SK-N-SH treated with all-trans-retinoic acid at 6 μM for 48 hours (cell line): ENCODE results near the gene MPDU1.

Source experiments
- ATAC-seq: fragments of 200-7000 bp; cut with Tn5 transposase; 3 replicates; pipeline ENCODE4 v1.9.1; 2020; ENCODE audit warnings: mild to moderate bottlenecking, moderate library complexity
- ARNTL ChIP-seq: fragments of 450-650 bp; formaldehyde crosslinking; IDR thresholded peaks from 2 replicates; pipeline ENCODE4 v1.5.0; 2020; ENCODE audit warnings: low read depth, mild to moderate bottlenecking, moderate library complexity, borderline replicate concordance
- BACH2 ChIP-seq: fragments of 250-450 bp; sonication (Bioruptor Pico); IDR thresholded peaks from 2 replicates; pipeline ENCODE4 v1.9.0; 2021; ENCODE audit warnings: mild to moderate bottlenecking, borderline replicate concordance
- CSDC2 ChIP-seq: fragments of 250-450 bp; sonication (Bioruptor Pico); IDR thresholded peaks from 2 replicates; pipeline ENCODE4 v1.5.0; 2020; ENCODE audit warnings: mild to moderate bottlenecking, moderate library complexity
- CSRNP3 ChIP-seq: fragments of 250-450 bp; sonication (Bioruptor Pico); IDR thresholded peaks from 2 replicates; pipeline ENCODE4 v1.5.1; 2021; ENCODE audit warnings: mild to moderate bottlenecking, moderate library complexity
- ESRRG ChIP-seq: fragments of 250-450 bp; sonication (Bioruptor Pico); IDR thresholded peaks from 2 replicates; pipeline ENCODE4 v1.6.1; 2021; ENCODE audit warnings: mild to moderate bottlenecking
- GLIS3 ChIP-seq: fragments of 250-450 bp; sonication (Bioruptor Pico); IDR thresholded peaks from 2 replicates; pipeline ENCODE4 v1.5.0; 2020; ENCODE audit warnings: mild to moderate bottlenecking, moderate library complexity
- ISL1 ChIP-seq: fragments of 250-450 bp; sonication (Bioruptor Pico); IDR thresholded peaks from 2 replicates; pipeline ENCODE4 v2.1.2; 2022; ENCODE audit warnings: mild to moderate bottlenecking, moderate library complexity
- OSR1 ChIP-seq: fragments of 250-450 bp; sonication (Bioruptor Pico); IDR thresholded peaks from 2 replicates; pipeline ENCODE4 v1.8.0; 2022; ENCODE audit warnings: moderate library complexity, mild to moderate bottlenecking, inconsistent platforms
- PATZ1 ChIP-seq: fragments of 250-450 bp; sonication (Bioruptor Pico); IDR thresholded peaks from 2 replicates; pipeline ENCODE4 v1.8.0; 2020; ENCODE audit warnings: mild to moderate bottlenecking, moderate library complexity, borderline replicate concordance
- PPARA ChIP-seq: fragments of 250-450 bp; sonication (Bioruptor Pico); IDR thresholded peaks from 2 replicates; pipeline ENCODE4 v1.5.0; 2020; ENCODE audit warnings: mild to moderate bottlenecking, borderline replicate concordance
- RARB ChIP-seq: fragments of 250-450 bp; sonication (Bioruptor Pico); IDR thresholded peaks from 2 replicates; pipeline ENCODE4 v1.8.0; 2021; ENCODE audit warnings: mild to moderate bottlenecking, moderate library complexity
- SNAI2 ChIP-seq: fragments of 250-450 bp; sonication (Bioruptor Pico); IDR thresholded peaks from 2 replicates; pipeline ENCODE4 v1.5.0; 2020; ENCODE audit warnings: mild to moderate bottlenecking, moderate library complexity
- TCF4 ChIP-seq: fragments of 250-450 bp; sonication (Bioruptor Pico); IDR thresholded peaks from 2 replicates; pipeline ENCODE4 v1.8.0; 2021; ENCODE audit warnings: mild to moderate bottlenecking, moderate library complexity, borderline replicate concordance
- TOX ChIP-seq: fragments of 250-450 bp; sonication (Bioruptor Pico); IDR thresholded peaks from 2 replicates; pipeline ENCODE4 v1.8.0; 2021; ENCODE audit warnings: mild to moderate bottlenecking, moderate library complexity, borderline replicate concordance
- TSHZ2 ChIP-seq: fragments of 250-450 bp; sonication (Bioruptor Pico); IDR thresholded peaks from 2 replicates; pipeline ENCODE4 v1.5.0; 2020; ENCODE audit warnings: mild to moderate bottlenecking, moderate library complexity
- ZFP3 ChIP-seq: fragments of 250-450 bp; sonication (Bioruptor Pico); IDR thresholded peaks from 2 replicates; pipeline ENCODE4 v1.5.0; 2020; ENCODE audit warnings: mild to moderate bottlenecking, moderate library complexity
- ZNF565 ChIP-seq: fragments of 450-650 bp; formaldehyde crosslinking; conservative IDR thresholded peaks from 2 replicates; pipeline ENCODE4 v1.5.0; 2020; ENCODE audit warnings: low read depth, mild to moderate bottlenecking, moderate library complexity
- ZNF70 ChIP-seq: fragments of 450-650 bp; formaldehyde crosslinking; IDR thresholded peaks from 2 replicates; pipeline ENCODE4 v1.5.0; 2020; ENCODE audit warnings: mild to moderate bottlenecking, moderate library complexity
- ZNF8 ChIP-seq: fragments of 450-650 bp; formaldehyde crosslinking; IDR thresholded peaks from 2 replicates; pipeline ENCODE4 v1.5.0; 2020; ENCODE audit warnings: mild to moderate bottlenecking, moderate library complexity
- TF ChIP-seq, protein P1 (sequence below): fragments of 250-450 bp; sonication (Bioruptor Pico); IDR thresholded peaks from 2 replicates; pipeline ENCODE4 v1.5.1; 2020; ENCODE audit warnings: low read depth, mild to moderate bottlenecking, moderate library complexity
- TF ChIP-seq, protein P2 (sequence below): fragments of 250-450 bp; sonication (Bioruptor Pico); IDR thresholded peaks from 2 replicates; pipeline ENCODE4 v1.8.0; 2021; ENCODE audit warnings: low read depth, mild to moderate bottlenecking, moderate library complexity, borderline replicate concordance

MPDU1 gene

DNA sequence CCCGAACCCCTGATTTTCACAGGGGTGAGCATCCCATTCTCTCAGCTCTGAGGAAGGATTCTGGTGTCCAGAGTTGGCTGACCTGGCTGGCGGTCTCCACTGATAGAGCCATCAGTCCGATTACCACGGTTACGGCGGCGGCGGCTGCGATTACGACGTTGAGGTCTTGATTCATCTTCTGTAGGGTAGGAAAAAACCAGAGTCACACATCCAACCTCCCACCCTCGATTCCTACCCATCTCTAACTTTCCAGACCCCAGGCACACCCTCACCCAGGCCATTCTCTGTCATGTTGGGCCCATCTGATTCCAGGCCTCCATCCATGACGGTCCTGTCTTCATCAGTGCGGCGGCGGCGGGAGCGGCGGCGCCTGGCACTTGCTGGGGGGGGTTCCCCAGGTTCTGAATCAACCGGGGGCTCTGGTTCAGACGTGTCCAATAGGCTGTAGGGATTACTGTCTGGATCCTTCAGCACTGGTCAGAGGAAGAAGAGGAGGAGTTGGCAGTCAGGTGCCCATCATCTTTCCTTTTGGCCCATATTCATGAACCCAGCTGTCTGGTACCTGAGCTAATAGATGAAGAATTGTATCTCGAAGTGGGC is 8.9 kb downstream of the MPDU1 start:
- no peak for ATAC-seq
- TF ChIP-seq ZNF565 (CRISPR knock-in tag): no peak
- no peak for TF ChIP-seq TSHZ2 (CRISPR knock-in tag)
- no peak for TF ChIP-seq SNAI2 (CRISPR knock-in tag)
- no peak for TF ChIP-seq ZNF8
- TF ChIP-seq CSRNP3 (CRISPR knock-in tag): no peak
- no peak for TF ChIP-seq GLIS3 (CRISPR knock-in tag)
- no peak for TF ChIP-seq ISL1 (CRISPR knock-in tag)
- no peak for TF ChIP-seq ZNF70 (CRISPR knock-in tag)
- TF ChIP-seq PPARA (CRISPR knock-in tag): no peak
- TF ChIP-seq TCF4 (CRISPR knock-in tag): no peak
- no peak for TF ChIP-seq ESRRG (CRISPR knock-in tag)
- TF ChIP-seq PATZ1 (CRISPR knock-in tag): no peak
- no peak for TF ChIP-seq RARB (CRISPR knock-in tag)
- no peak for TF ChIP-seq CSDC2 (CRISPR knock-in tag)
- no peak for TF ChIP-seq BACH2 (CRISPR knock-in tag)
- TF ChIP-seq, protein P1, sequence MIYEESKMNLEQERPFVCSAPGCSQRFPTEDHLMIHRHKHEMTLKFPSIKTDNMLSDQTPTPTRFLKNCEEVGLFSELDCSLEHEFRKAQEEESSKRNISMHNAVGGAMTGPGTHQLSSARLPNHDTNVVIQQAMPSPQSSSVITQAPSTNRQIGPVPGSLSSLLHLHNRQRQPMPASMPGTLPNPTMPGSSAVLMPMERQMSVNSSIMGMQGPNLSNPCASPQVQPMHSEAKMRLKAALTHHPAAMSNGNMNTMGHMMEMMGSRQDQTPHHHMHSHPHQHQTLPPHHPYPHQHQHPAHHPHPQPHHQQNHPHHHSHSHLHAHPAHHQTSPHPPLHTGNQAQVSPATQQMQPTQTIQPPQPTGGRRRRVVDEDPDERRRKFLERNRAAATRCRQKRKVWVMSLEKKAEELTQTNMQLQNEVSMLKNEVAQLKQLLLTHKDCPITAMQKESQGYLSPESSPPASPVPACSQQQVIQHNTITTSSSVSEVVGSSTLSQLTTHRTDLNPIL: no peak
- TF ChIP-seq, protein P2, sequence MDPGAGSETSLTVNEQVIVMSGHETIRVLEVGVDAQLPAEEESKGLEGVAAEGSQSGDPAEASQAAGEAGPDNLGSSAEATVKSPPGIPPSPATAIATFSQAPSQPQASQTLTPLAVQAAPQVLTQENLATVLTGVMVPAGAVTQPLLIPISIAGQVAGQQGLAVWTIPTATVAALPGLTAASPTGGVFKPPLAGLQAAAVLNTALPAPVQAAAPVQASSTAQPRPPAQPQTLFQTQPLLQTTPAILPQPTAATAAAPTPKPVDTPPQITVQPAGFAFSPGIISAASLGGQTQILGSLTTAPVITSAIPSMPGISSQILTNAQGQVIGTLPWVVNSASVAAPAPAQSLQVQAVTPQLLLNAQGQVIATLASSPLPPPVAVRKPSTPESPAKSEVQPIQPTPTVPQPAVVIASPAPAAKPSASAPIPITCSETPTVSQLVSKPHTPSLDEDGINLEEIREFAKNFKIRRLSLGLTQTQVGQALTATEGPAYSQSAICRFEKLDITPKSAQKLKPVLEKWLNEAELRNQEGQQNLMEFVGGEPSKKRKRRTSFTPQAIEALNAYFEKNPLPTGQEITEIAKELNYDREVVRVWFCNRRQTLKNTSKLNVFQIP (CRISPR knock-in tag): no peak
- no peak for TF ChIP-seq OSR1

DNA sequence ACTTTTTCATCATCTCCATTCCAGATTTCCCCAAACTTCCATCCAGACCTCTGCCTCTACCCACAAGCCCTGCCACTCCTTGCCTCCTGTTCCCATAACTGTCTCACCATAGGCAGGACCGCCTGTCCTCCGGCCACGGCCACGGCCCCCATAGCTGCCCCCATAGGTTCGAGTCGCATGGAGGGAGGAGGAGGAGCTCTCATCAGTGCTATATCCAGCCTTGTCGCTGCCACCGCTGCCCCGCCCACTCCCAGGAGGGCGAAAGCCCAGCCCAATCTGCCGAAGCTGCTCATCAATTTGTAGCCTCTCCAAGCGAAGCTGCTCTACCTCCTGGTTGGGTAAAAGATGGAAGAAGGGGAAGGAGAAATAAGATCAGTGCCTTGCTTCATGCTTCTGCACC is 9.6 kb downstream of the MPDU1 start:
- no peak for ATAC-seq
- TF ChIP-seq, protein P1: no peak
- TF ChIP-seq SNAI2 (CRISPR knock-in tag): no peak
- no peak for TF ChIP-seq ZFP3 (CRISPR knock-in tag)
- no peak for TF ChIP-seq CSDC2 (CRISPR knock-in tag)
- no peak for TF ChIP-seq TOX
- TF ChIP-seq BACH2 (CRISPR knock-in tag): no peak
- TF ChIP-seq ZNF8: no peak
- no peak for TF ChIP-seq OSR1
- no peak for TF ChIP-seq RARB (CRISPR knock-in tag)
- no peak for TF ChIP-seq ARNTL (CRISPR knock-in tag)
- no peak for TF ChIP-seq ZNF70 (CRISPR knock-in tag)
- TF ChIP-seq ISL1 (CRISPR knock-in tag): no peak
- no peak for TF ChIP-seq PATZ1 (CRISPR knock-in tag)
- no peak for TF ChIP-seq TSHZ2 (CRISPR knock-in tag)
- TF ChIP-seq CSRNP3 (CRISPR knock-in tag): no peak
